Measurements from ENCODE around the gene NECAB3. TPM values are rescaled to one million over a fixed set of nuclear protein-coding genes. Genes with fewer than 3 reads are reported as not detected.
A peak's percentile ranks its signal among the peaks of the same experiment; 100 is the strongest.

NECAB3 gene
- total RNA-seq, 1 donor from 2014 or later = 58.6 TPM

- peak; percentile 71 to 85 for DNase-seq (ENCODE audit: low spot score in 2 of 2, unreplicated experiment in 2 of 2)
- H3K4me1 Mint-ChIP-seq = peaks cover 22% of the 10 kb centered on the region
- no peaks in the 10 kb centered on the region for H3K9me3 Mint-ChIP-seq
- no peak for TF ChIP-seq CTCF (IDR thresholded peaks at IDR 0.05; ENCODE audit: unreplicated experiment)
- peak overlapping the region; percentile 80 for H3K27ac Mint-ChIP-seq
- H3K4me3 Mint-ChIP-seq = peak overlapping the region; percentile 80
- H3K36me3 Mint-ChIP-seq = peaks cover 7% of the 10 kb centered on the region
- no peaks in the 10 kb centered on the region for H3K27me3 Mint-ChIP-seq (ENCODE audit: low read depth)
Observed at GRCh38 chr20:33663161-33664084, 10.8 kb downstream of the NECAB3 start.

GRCh38 chr20:33662172-33662571 is 12.1 kb downstream of the NECAB3 start, which contains the start of gene C20orf144:
Gene C20orf144 (plus strand): TSS chr20:33662327. CDS start chr20:33662346, 19 bp downstream.
- no peaks in the 10 kb centered on the region for H3K9me3 Mint-ChIP-seq
- H3K4me1 Mint-ChIP-seq = peaks cover 22% of the 10 kb centered on the region
- H3K36me3 Mint-ChIP-seq = peaks cover 5% of the 10 kb centered on the region
- H3K27me3 Mint-ChIP-seq (ENCODE audit: low read depth) = no peaks in the 10 kb centered on the region
- no peak for TF ChIP-seq CTCF (IDR thresholded peaks at IDR 0.05; ENCODE audit: unreplicated experiment)
- peak within 1 kb of the TSS; percentile 80 for H3K4me3 Mint-ChIP-seq
- no peak for DNase-seq (ENCODE audit: low spot score in 2 of 2, unreplicated experiment in 2 of 2)
- H3K27ac Mint-ChIP-seq = peak within 1 kb of the TSS; percentile 80

GRCh38 chr20:33660685-33661058 is 13.6 kb downstream of the NECAB3 start:
- H3K4me1 Mint-ChIP-seq = peaks cover 15% of the 10 kb centered on the region
- no peak for DNase-seq (ENCODE audit: low spot score in 2 of 2, unreplicated experiment in 2 of 2)
- H3K27me3 Mint-ChIP-seq (ENCODE audit: low read depth) = no peaks in the 10 kb centered on the region
- peaks cover 2% of the 10 kb centered on the region for H3K36me3 Mint-ChIP-seq
- TF ChIP-seq CTCF (IDR thresholded peaks at IDR 0.05; ENCODE audit: unreplicated experiment) = no peak
- no peak overlapping the region for H3K4me3 Mint-ChIP-seq
- H3K27ac Mint-ChIP-seq = no peak overlapping the region
- H3K9me3 Mint-ChIP-seq = no peaks in the 10 kb centered on the region

GRCh38 chr20:33660035-33660684 is 14.1 kb downstream of the NECAB3 start:
- Mint-ChIP-seq H3K4me3 (no peak overlapping the region), H3K27ac (no peak overlapping the region), H3K9me3 (no peaks in the 10 kb centered on the region)

More at GRCh38 chr20:33660035-33660684, 14.1 kb downstream of the NECAB3 start:
- DNase-seq (ENCODE audit: low spot score in 2 of 2, unreplicated experiment in 2 of 2) = no peak
- Mint-ChIP-seq H3K36me3 (peaks cover 2% of the 10 kb centered on the region), H3K27me3 (ENCODE audit: low read depth) (no peaks in the 10 kb centered on the region), H3K4me1 (peaks cover 18% of the 10 kb centered on the region)
- TF ChIP-seq CTCF (IDR thresholded peaks at IDR 0.05; ENCODE audit: unreplicated experiment) = no peak
